Suppressor macrophage treated with lipopolysaccharide for 1 hour (primary cell): Measurements from ENCODE around the gene ASTN2.

Source experiments
- DNase-seq, 3 donors: peaks; one replicate each; pipeline ENCODE4 v3.0.0-alpha.2; 2020 to 2022

The ASTN2 gene

DNA sequence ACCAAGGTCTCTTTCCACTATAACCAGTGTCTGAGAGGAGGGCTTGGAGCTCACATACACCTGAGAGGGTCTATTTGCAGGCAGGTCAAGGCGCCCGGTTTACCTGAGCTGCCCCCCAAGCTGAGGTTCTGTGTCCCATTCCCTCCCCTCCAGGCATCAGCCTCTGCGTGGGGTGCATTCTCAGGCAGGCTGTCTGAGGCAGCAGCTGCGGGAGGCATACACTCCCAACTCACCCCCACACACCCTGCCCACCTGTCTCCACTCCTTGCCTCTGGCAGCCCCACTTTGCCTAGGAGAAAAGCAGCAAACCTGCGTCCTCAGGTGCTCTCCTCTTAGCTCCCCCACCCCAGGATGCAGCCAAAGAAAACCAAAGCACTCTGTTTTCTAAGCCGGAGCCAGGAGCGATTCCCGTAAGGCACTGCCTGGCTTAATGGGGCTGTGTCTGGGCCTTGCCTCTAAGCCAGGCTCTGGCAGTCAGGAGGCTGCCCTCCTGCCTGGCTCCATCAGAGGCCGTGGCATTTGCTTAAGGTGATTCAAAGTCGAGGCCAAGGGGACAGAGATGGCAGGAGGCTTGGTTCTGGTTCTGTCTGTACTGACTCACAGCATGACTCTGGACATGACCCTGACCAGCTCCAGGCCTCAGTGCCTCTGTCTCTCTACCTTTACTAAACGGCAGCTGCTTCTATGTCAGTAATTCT, 867.0 kb downstream of the ASTN2 start:
- no peak for DNase-seq

GRCh38 chr9:116546711-116547581, 867.9 kb downstream of the ASTN2 start:
- peak in 1 of 3 donors; percentile 21 for DNase-seq

DNA sequence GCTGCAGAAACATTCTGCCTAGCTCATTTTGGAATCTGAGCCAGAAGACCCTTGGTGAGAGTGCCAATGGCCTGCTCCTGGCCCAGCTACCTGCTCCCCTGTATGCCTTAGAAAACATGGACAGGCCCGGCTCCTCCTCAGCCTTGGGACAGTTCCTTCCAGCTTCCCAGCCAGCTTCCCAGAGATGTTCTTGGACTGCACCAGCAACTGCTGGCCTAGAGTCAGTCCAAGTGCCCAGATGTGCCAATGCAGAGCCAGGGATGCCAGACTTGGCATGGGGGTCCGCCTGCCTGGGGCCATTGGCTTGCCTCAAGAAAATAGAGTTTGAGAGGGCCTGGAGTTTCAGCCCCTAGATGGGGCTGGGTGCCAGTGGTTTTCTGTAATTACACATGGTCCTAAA, 870.0 kb downstream of the ASTN2 start:
- DNase-seq = no peak

DNA sequence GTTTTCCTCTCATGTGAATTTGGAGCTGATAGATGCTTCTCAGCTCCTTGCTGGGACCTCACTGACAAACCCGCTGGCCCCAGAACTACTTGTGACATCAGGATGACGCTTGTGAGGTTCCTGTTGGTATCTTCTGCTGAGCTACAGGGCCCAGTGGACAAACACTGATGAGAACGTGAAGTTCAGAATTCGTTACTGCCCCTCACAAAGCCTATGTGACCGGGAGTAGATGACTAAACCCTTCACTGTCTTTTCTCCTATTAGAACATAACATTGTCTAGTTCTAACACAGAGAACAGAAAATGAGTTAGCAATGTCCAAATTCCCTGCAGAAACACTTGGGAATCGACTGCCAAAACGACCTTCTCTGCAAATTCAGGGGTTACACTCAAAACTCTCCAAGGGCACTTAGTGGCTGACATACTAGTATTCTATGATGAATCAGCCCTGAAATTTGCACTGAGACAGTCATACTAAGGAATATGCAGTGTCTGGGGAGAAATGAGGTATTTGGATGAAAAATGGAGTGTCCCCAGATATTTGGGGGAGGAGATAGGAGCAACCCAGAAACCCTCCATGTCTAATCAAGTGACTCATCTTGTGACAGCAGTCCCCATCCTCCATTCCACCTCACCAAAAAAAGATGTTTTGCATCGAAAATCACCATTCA, 871.0 kb downstream of the ASTN2 start:
- peak in 1 of 3 donors; percentile 25 for DNase-seq

DNA sequence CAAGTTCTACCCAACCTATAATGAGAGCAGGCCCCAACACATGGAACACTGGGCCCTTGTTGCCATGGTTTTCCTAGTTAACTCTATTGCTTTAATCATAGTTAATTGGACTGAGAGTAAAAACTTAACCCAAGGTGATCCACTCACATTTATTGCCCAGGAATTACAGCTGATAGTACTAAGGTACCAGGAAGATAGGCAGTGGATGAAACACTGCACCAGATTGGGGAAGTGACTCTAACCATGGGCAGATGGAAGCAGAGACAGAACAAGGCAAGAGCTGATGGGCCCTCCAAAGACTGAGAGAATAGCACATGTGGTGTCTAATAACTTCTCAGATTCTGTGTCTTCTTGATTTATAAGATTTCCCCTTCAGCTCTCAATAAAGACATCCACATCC, 873.5 kb downstream of the ASTN2 start:
- no peak for DNase-seq

- no peak for DNase-seq
Observed at GRCh38 chr9:116539549-116539948, 875.3 kb downstream of the ASTN2 start.

- no peak for DNase-seq
Observed at GRCh38 chr9:116525611-116526010, 889.2 kb downstream of the ASTN2 start.

DNA sequence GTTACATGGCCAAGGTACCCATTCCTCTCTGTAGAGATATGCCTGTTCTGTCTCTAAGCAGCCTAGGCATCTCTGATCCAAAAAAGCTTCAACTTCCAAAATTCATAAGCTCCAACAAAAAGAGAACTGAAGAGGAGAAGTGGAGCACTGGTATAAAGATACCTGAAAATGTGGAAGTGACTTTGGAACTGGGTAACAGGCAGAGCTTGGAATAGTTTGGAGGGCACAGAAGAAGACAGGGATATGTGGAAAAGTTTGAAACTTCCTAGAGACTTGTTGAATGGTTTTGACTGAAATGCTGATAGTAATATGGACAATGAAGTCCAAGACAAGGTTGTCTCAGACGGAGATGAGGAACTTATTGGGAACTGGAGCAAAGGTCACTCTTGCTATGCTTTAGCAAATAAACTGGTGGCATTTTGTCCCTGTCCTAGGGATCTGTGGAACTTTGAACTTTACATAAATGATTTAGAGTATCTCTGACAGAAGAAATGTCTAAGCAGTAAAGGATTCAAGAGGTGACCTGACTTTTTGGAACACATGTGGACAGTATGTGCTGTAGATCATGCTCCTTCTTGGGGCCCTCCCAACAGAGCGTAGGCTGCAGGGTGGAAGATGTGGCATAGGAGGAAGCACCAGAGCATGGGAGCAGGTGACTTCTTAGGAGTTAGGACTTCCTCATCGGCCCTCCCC, 889.9 kb downstream of the ASTN2 start:
- no peak for DNase-seq

DNA sequence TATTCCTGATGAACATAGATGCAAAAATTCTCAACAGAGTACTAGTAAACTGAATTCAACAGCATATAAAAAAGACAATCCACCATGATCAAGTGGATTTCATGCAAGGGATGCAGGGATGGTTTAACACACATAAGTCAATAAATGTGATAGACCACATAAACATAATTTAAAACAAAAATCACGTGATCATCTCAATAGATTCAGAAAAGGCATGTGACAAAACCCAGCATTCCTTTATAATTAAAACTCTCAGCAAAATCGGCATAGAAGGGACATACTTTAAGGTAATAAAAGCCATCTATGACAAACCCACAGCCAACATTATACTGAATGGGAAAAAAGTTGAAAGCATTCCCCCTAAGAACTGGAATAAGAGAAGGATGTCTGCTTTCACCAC, 894.6 kb downstream of the ASTN2 start:
- DNase-seq = no peak

DNA sequence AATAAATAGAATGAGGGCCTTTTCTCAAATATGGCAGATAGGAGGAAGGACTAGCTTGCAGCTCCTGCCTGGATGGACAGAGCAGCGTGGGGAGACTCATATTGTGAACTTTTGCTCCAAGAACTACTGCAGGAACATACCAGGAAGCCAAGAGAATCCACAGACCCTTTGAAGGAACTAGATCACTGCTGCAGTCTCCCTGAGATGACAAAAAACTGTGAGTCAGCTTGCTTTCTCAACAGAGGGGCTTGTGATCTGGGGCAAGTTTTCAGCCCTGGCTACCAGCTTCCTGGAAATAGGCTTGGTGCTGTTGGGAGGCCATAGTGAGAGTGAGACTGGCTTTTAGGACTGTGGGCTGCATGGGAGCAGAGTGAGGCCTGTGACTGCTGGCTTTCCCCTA, 898.4 kb downstream of the ASTN2 start:
- DNase-seq = no peak

DNA sequence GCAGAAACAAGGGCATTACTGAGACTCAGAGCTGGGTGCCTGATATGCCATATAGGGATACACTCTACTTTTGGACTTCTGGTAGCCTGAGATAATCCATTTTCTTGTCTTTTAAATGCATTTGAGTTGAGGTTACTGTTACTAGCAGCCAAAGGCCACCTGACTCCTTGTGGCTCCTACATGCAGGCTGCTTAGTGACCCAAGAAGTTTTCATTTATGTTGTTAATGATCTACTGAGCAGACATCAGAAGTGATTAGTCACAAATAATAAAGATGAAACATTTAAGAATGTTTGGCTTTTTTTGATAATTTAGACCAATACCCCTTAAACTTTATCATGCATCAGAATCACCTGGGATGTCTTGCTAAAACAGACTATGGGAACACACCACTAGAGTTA, 899.3 kb downstream of the ASTN2 start:
- no peak for DNase-seq

DNA sequence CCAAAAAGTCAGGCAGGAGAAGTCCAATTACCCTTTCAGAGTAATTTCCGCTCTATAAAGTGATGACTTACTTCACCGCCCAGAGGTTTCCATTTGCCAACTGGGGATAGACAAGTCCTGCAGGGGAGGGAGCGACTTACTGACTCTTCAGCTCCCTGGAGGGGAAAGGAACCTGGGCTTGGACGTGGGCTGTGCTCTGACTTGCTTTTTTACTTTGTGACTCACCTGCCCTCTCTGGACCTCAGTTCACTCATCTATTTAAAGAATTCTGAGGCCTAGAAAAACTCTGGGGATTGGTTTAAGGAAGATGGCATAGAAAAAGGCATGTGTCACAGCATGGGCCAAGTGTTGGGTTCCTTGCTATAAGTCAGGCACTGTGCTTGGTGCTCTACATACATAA, 908.2 kb downstream of the ASTN2 start:
- no peak for DNase-seq

- DNase-seq = peak; percentile 34 to 87 (median 82)
Observed at GRCh38 chr9:116504893-116505480, 909.9 kb downstream of the ASTN2 start.

DNA sequence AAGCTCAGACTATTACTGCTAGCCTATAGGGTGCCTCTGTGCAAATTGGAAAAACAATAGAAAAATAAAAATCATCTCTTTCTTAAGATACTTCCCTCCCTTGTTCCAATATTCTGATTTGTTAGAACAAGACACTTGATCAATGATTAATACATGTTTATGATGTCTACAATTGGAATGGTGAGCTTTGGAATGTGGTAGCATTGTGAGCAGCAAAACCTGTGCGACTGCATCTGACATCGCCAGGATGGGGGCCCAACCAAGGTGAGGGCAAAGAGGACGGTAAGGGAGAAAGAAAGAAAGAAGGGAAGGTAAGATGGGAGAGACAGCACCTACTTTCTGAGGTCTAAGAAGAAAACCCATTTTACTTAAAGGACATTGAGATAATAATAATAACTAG, 910.8 kb downstream of the ASTN2 start:
- DNase-seq = no peak

- no peak for DNase-seq
Observed at GRCh38 chr9:116502746-116503145, 912.1 kb downstream of the ASTN2 start.

DNA sequence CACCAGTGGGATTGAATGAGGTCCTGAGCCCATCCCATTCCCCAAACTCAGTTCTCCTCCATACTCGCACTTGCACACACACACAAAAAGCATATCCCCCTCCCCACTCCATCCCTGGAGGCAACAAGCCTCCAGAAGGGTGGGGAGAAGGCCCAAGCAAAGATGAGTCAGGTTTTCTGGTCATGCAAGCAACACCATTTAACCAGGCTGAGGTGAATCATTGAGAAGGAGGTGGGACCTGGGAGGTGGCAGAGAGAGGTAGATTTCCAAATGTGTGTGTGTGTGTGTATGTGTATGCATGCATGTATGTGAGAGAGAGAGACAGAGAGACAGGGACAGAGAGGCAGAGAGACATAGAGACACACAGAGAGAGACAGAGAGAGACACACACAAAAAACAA, 913.0 kb downstream of the ASTN2 start:
- DNase-seq = no peak

DNA sequence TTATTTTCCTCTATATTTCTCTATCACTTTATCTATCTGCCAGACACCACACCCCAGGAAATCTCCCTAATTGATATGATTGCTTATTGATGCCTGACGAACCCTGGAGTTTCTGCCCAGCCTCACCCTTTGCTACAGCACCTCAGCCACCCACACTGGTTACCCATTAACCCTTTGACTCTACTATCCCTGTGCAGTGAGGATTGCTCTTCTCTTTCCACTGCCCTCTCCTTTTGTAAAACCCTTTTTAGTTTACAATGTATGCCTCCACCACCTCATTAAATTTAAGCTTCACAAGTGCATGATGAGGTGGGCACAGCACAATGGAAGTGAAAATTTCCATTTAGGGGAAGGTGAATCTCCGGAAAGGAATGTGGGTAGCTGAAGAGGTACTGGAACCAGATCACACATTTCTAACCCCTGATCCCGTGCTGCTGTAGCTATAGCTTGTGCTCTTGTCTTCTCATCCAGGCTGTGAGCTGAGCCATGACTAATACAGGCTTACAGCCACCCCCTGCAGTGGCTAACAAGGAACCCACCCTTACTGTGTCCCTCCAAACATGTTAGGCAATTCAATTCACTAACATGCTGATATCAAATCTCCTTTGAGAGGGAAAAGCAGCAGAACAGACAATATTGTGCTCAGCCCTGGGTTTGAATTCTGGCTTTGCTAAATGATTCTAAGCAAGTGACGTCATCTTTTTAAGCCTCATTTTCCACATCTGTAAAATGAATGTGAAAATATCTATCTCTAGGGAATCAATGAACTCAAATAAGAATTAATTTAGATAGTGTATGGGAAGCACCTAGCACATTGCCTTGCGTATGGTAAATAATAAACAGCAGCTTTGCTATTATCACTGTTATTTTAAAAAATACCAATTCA, 914.6 kb downstream of the ASTN2 start:
- DNase-seq = no peak

GRCh38 chr9:116499434-116499833, 915.4 kb downstream of the ASTN2 start:
- DNase-seq = no peak

- DNase-seq = no peak
Observed at GRCh38 chr9:116497095-116497890, 917.6 kb downstream of the ASTN2 start.

DNA sequence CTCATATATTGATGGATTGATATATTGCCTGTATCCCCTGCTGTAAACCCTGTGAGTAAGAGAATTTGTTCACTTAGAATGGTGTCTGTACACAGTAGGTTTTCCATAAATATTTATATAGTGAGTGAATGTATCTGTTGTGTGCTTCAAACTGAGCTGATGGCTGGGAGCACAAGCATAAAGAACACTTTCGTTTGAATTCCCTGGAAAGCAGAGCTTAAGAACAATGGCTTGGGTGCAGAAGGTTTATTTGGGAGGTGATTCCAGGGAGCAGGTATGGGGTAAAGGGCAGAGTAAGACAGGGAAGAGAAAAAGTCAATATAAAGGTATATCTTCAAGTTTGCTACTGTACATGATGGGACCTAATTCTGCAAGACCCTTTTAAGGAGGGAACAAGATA, 918.7 kb downstream of the ASTN2 start:
- DNase-seq = no peak

DNA sequence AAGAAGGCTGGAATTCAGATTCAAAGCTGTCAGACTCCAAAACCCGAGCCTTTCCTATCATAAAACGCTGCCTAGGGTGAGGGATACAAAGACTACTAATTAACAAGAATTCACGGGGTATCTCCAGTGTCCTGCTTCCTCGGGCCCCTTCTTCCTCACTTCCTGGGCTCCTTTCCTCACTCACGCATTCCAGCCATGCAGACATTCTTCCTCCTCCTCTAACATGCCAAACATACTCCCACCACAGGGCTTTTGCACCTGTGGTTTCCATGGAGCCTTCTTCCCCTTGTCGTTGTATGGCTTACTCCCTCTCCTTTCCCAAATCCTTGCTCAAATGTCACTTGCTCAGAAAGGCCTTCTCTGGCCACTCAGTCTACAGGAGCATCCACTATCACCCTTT, 919.1 kb downstream of the ASTN2 start:
- no peak for DNase-seq
